ENCODE data around the gene TMEM236.
A peak's percentile ranks its signal among the peaks of the same experiment; 100 is the strongest.

The TMEM236 gene, protein sequence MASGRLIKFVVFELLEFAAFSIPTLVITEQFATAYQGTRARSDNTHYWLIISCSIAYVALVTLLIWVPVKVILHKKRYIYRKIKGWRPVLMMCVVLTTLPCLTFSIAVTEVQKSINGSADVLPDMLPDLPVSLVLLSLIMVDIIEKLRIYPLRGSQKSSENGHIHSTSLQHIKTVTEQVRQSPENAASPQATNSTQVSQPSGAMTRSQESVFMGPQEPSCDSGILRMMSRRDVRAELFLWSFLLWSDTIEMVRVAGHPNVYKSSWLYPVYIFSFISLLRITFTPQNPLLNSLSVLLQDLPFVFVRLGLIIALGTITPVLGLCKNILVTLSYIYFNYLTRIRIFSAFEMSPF

DNA sequence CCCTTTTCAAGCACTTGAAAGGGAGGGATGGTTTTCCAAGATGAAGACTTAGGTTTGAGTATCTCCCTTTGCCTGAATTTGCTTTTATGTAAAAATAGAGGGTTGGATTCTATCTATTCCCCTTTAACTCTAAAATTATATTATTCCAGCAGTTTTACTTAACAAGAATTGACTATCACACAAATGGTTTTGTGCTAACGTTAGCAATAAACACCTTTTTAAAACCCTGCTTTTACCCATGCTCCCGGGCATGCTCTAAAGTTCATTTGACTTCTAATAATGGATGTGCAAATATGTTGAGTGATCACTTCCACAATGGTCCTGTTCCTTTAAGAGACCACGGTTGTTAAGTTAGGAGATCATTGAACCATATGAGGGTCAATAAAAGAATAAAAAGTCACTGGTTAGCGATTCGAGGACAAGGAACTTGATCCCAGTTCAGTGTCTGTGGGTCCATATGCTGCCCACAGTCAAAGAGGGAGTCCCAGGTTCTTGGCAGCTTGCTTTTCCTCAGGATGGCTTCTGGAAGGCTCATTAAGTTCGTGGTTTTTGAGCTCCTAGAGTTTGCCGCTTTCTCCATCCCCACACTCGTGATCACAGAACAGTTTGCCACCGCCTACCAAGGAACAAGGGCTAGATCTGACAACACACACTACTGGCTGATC, at the start of gene TMEM236:
TSS of gene TMEM236 (plus strand) at position 421 of the 665 bp plus-strand sequence. CDS start at position 516, 95 bp downstream.
- DNase-seq (ENCODE audit: low read depth, low spot score) = no peak

DNA sequence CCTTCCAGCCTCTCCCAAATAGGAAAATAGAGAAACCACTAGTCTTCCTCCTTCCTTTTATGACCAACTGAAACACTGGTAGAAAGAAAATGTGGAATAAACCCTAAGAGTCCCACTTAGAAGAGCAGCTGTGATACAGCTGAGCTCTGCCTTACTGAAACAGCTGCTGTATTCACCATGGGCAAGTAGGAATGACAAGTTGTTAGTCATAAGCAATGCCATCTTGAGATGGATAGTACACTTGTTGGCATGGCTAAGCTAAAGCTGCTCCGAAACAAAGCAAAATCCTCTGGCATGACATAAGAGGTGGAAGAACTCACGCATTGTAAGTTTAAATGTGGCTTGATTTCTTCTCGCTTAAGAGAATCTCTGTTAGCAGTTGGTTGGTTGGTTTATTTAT, 48.3 kb upstream of the TMEM236 start:
- DNase-seq (ENCODE audit: low read depth, low spot score) = no peak

DNA sequence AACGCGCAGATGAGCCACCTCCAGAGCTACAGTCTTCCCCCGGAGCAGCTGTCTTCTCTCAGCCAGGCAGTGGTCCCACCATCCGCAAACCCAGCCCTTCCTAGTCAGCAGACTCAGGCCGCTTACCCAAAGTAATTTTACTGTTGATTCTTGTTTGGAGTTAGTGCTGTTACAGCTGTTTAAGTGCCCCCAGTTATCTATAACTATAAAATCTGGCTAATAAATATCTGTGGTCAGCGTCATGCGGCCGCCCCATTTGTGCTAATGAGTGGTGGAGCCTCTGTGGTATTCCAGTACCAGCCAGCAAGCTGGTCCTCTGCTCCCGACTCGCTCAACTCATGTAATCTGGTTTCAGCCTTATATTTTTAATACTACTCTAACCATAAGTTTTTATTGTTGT, 43.2 kb upstream of the TMEM236 start:
- no peak for DNase-seq (ENCODE audit: low read depth, low spot score)

DNA sequence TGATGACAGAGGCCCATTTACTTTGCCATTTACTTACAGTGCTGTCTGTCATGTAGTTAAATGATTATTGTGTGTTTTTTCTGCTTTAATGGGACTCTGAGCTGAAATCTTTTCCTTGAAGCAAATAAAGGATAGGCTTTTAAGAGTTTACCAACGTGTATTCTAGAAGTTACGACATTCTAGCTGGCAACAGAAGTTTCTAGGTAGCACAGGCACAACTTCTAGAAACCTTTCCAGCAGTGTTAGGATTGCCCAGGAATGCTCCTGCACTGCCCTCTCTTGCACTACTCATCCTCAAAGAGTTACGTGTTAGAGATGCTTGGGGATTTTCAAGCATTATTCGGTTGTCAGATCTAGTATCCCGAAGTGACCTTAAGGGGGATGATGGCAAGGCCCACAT, 42.5 kb upstream of the TMEM236 start:
- DNase-seq (ENCODE audit: low read depth, low spot score) = no peak

DNA sequence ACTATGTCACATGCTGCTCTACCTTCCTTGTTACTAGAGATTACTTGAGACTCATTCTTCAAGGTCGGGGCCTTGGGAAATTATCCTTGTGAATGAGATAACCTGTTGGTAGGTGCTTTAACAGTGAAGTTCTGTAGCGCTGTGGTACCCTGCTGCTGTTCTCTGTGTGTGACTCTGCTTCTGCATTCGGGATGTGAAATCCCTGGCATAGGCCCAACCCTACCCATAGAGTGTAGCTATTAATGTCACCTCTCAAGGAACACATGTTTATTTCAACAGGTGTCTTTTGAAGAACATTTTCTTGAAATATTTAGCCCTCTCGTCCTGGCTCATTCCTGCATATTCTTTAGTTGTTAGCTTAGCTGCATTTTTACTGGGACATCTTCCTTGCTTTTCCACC, 41.8 kb upstream of the TMEM236 start:
- no peak for DNase-seq (ENCODE audit: low read depth, low spot score)

DNA sequence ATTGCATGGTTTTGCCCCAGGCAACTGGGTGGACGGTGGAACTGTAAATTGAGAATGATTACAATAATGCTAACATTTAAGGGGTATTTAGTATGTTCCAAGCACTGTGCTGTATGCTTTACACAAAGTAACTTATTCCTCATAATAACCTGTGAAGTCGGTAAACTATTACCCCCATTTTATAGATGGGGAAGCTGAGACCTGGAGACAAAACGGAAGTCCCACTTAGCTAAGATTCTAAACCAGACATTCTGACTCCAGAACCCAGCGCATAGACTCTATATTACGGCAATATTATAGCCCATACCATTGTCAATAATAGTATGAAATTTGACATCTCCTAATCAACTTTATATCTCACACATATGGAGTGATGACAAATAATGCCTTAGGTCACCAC, 39.9 kb upstream of the TMEM236 start:
- DNase-seq (ENCODE audit: low read depth, low spot score) = no peak

DNA sequence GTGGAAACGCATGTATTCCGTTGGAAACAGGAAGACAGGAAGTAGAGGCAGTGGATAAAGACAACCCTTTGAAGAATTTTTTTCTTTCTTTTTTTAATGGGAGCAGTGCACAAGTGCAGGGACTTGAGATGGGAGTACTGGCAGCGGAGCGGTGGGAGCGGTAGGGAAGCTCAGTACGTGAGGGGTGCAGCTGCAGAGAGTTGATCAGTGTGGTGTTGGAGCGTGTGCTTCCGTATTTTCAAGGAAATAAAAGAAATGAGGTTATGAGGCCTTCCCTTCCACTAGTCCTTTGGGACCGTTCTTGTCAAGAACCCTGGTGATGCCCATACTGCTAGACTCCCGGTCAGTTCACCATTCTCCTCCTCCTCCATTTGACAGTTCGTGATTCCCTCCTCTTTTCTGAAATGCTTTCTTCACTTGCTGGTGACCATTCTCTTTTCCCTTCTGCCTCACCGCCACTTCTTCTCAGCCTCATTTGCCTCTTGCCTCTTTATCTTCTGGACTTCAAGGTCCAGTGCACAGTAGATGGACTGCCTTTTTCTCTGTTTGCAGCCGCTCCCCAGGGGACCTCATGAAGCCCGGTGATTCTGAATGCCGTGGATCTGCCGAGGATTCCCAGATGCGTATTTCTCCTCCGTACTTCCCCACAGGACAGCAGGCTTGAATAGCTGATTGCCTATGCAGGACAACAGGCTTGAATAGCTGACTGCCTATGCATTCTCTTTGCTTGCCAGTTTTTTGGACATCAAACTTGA, 39.1 kb upstream of the TMEM236 start:
- DNase-seq (ENCODE audit: low read depth, low spot score) = no peak

DNA sequence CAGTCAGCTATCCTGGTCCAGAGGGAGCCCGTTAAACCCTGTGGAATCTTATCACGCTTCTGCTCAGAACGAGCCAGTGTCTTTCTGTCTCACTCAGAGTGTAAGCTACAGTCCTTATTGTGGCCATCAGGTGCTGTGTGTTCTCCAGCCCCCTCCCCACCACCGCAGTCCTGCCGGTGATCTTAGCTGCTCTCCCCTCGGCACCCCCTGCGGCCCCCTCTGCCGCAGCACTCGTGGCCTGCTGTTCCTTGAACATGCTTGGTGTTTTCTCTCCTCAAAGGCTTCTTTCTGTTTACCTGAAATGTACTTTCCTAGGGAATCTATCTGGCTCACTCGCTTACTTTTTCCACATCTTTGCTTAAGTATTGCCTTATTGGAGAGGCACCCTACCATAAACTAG, 38.2 kb upstream of the TMEM236 start:
- no peak for DNase-seq (ENCODE audit: low read depth, low spot score)

DNA sequence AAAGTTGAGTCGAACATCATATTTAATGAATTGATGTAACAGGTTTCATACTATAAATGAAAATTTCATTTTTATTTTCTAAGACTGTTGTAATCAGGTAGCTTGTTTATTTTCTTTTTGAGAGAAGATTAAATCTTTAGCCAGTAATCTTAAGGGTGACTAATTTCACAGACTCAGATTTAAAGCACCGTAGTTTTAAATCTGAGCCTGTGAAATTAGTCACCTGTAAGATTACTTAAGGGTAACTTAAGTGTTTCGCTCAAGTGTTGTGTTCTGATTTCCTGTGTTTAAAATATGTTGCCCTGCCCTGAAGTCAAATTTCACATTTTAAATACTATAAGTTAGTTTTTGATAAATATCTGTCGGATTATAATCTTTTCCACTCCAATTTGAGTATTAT, 35.8 kb upstream of the TMEM236 start:
- DNase-seq (ENCODE audit: low read depth, low spot score) = no peak

DNA sequence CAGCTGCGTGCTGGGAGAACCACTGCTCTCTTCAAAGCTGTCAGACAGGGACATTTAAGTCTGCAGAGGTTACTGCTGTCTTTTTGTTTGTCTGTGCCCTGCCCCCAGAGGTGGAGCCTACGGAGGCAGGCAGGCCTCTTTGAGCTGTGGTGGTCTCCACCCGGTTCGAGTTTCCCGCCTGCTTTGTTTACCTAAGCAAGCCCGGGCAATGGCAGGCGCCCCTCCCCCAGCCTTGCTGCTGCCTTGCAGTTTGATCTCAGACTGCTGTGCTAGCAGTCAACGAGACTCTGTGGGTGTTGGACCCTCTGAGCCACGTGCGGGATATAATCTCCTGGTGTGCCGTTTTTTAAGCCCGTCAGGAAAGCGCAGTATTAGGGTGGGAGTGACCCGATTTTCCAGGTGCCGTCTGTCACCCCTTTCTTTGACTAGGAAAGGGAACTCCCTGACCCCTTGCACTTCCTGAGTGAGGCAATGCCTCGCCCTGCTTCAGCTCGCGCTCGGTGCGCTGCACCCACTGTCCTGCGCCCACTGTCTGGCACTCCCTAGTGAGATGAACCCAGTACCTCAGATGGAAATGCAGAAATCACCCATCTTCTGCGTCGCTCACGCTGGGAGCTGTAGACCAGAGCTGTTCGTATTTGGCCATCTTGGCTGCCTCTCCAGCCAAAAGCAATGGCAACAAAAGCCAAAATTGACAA, 29.5 kb upstream of the TMEM236 start:
- peak; percentile 68 for DNase-seq (ENCODE audit: low read depth, low spot score)

DNA sequence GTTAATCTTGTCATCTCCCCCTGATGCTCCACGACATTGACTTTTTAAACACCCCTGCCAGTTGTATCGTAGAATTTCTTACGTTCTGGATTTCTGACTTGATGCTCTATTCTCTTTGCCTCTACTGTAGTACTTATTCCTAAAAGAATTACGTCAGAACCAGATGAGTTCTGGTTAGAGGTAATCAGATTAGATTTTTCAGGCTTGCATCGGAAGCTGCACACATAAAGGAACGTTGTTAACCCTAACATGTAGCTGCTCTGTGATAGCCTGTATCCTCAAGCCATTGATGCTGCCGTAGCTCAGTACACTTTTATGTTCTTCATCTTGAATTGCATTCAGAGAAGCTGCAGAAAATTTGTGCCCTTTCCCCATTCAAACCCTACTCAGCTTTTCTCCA, 26.3 kb upstream of the TMEM236 start:
- no peak for DNase-seq (ENCODE audit: low read depth, low spot score)

DNA sequence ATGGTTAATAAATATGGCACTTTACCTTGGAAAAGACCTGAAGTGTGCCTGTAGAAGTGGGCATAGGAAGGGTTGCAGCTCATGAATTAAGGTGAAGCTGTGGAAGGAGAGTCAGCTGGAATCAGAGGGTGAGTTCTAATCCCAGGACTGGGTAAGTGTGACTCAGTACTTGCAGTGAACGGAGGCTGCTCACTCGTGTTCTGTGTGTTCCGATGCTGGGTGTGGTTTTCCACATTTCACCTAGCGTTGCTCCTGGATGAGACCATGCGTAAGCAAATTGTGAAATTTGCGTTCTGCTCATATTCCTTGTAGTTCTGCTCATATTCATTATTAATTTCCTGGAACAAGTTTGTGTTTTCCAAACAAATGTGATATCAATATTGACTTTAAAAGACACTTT, 22.4 kb upstream of the TMEM236 start:
- no peak for DNase-seq (ENCODE audit: low read depth, low spot score)

DNA sequence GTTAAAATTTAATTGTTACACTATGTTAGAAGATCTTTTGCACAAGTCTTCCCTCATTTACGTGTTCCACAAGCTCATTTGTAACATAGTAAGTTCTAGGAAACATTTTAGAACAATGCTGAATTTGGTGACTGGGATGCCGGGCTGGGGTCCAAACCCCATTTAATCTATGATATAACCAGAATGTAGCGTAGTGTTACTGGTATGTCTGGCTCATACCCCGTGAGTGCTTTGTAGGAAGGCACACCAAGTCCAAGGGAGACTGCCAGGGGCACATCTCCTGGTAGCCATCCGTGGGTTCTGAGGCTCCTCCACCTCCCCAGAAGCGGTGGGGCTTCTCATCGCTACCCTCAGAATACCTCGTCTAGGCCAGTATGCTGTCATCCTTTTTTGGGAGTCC, 21.3 kb upstream of the TMEM236 start:
- DNase-seq (ENCODE audit: low read depth, low spot score) = no peak

DNA sequence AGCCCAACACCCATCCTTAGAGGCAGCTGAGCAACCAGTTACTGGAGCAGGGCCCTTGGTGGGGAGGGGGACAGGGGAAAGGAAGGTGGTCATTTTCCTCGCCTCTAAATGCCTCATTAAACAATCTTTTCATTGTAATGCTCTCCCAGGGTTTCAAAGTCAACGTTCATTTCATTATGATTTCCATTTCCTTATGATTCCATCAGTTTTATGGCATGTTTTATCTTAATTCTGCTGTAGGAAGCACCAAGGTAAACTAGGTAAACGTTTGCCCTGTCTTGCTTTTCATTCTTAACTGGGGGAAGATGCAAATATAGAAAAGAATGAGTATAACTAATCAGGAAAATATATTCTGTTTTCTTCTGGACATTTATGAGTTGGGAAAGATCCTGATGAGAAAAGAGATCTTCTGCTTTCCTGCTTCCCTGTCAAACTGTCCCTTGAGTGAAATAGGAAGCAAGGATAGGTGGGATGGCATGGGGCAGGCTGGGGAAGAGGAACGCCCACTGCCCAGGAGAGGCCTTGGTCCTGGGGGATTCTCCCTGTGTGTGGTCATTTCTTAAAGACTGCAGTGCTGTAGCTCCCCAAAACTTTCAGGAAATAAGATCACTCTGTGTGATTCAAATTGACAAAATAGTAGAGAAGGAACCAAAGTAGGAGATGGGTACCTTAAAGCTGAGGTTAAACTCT, 20.5 kb upstream of the TMEM236 start:
- DNase-seq (ENCODE audit: low read depth, low spot score) = no peak

DNA sequence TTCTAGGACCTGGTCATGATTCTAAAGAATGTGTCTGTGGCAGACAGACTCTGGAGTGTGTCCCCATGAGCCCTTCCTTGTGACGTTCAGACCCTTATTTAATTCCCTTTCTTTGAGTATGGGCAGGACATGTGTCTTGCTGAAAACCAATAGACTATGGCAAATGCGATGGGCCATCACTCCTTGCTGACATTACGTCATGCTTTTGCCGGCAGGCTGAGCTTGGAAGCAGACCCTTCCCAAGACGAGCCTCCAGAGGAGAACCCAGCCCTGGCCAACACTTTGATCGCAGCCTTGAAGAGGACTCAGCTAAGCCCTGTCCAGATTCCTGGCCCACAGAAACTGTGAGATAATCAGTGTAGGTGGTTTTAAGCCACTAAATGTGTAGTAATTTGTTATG, 18.4 kb upstream of the TMEM236 start:
- DNase-seq (ENCODE audit: low read depth, low spot score) = no peak

DNA sequence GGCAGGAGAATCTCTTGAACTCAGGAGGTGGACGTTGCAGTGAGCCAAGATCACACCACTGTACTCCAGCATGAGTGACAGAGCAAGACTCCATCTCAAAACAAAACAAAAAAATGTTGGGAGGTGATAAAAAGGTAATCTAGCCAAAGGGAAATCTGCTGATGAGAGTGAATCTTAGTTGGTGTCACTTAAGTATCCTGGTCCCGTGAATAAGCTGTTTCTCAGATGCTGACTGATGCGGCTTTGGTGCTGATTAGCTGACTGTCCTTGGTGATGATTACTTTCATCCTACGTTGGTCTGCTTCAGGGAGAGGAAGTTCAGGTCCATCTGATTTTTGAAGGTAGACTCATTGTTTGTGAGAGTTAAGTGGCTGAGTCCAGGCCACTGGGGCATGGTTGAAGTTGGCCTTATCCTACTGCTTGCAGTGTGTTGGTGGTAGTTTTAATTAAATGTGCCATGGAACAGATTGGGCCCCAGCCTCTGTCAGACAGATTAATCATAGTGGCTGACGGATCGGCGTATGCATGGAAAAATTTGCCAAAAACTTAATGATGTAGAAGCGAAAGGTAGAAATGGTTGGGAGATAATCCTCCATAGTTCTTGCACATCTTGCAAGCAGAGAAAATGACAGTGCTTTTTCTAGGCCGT, 17.4 kb upstream of the TMEM236 start:
- no peak for DNase-seq (ENCODE audit: low read depth, low spot score)

DNA sequence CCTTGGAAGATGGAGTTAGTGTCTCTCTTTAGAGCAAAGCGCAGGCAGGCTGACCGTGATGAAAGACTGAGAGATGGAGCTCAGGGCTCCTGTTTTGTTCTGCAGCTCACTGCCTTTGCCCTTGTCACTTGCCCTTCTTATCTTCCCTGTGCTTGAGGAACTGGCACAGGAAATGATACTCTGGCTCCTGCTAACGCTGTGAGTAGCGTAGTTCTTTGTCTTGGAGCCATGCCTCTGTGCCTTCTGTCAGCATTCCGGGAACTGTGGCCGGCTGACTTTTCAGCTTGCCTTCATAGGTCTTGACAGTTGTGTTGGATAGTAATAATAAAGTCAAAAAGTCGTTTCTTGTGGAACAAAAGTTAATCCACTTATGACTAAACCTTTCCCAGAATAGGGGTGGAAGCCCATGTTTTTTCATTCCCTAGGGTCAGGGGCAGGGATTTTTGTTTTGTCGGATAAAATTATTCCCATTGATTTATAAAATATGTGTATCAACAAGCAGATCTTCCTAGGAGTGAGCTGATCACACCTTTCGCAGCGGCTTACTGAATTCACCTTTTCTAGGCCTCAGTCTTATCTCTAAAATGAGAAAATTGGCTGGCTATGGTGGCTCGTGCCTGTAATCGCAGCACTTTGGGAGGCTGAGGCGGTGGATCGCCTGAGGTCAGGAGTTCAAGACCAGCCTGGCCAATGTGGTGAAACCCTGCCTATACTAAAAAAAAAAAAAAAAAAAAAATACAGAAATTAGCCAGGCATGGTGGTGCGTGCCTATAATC, 16.6 kb upstream of the TMEM236 start:
- no peak for DNase-seq (ENCODE audit: low read depth, low spot score)

DNA sequence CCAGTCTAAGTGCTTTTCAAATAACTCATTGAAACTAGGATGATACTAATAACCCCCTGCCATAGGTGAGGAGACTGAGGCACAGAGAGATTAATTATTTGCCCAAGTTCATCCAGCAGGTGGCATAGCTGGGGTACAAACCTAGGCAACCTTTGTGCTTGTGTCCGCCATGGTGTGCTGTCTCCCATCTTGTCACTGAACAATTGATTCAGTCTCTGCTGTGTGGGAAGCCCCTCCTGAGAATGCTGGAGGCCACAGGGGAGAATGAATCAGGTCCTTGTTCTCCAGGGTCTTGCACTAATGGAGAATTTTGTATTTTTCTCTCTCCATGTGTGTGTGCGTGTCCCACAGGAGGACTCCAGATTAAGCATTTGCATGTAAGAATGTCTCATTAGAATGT, 15.8 kb upstream of the TMEM236 start:
- DNase-seq (ENCODE audit: low read depth, low spot score) = no peak

DNA sequence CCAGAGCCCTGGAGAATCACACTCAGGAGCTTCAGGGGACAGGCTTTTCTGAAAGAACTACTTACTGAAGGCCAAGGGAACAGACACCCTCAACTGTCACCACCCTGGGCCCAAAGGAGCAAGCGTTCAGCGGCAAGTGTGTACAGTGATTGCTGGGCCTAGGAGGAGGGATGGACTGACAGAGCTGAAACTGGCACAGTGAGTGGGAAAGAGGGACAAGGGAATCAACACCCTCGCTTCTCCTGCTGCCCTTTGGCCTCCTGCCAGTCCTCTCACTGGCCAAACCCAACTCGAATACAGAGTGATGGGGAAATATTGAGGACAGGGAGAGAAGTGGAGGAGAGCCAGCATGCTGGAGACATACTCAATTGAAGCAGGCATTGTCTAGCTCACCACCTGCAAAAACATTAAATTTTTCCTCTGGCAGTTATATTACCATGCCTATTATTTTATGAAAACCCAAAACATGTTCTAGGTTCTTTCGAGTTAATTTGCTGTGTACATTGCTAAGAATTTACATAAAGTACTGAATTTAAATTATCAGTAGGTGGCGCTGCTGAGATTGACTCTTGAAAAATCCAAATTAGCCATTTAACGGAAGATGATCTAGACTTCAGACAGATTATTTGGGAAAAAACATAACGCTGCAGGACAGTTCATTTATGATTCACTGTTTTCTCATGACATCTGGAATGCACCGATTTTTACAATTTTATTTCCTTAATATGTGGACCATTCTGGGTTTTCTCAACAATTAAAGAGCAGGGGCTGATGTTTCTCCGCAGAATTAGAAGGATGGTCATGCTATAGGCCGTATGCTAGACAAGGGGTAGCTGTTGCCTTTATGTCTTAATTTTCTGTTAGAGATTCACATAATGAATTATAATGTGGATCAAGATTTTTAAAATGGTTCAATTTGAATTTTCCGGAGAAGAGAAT, 14.7 kb upstream of the TMEM236 start:
- no peak for DNase-seq (ENCODE audit: low read depth, low spot score)

Measured in ELF-1 (cell line).